Naive thymus-derived CD4-positive, alpha-beta T cell (primary cell): ENCODE results near the gene MMP2. TPM values are rescaled to one million over a fixed set of nuclear protein-coding genes. Genes with fewer than 3 reads are reported as not detected.
A peak's percentile ranks its signal among the peaks of the same experiment; 100 is the strongest.

ENCODE experiments used
- ATAC-seq: fragments of 150-1000 bp; cut with Tn5 transposase; 2 replicates; pipeline ENCODE4 v1.10.0; 2021; ENCODE audit warnings: mild to moderate bottlenecking, moderate library complexity
- CTCF ChIA-PET: fragments of 350-600 bp; sonication (Branson Sonifier 250); formaldehyde crosslinking; loops from one replicate; lab custom pipeline; 2021; ENCODE audit warnings: antibody characterized with exemption; lab: Charles Lee
- POLR2A ChIA-PET: fragments of 350-600 bp; sonication (Branson Sonifier 250); formaldehyde crosslinking; loops from one replicate; lab custom pipeline; 2021; ENCODE audit warnings: antibody characterized with exemption, inconsistent platforms; lab: Charles Lee
- DNase-seq, 9 donors: peaks; one replicate each; pipeline versions ENCODE4 v3.0.0 to v3.0.0-alpha.2; 2020 to 2022; ENCODE audit warnings: mixed read lengths in 1 of 9
- H3K27ac ChIP-seq: one replicate; pipeline ENCODE4 v1.7.0; 2013; ENCODE audit warnings: mild to moderate bottlenecking, low read depth, low read length, moderate library complexity
- H3K27me3 ChIP-seq, 2 donors: one replicate each; pipeline ENCODE4 v1.7.0; 2013; ENCODE audit warnings: low read length in 2 of 2, mild to moderate bottlenecking in 2 of 2, moderate library complexity in 2 of 2; ENCODE audit not compliant: control insufficient read depth in 2 of 2, insufficient read depth in 2 of 2
- H3K36me3 ChIP-seq, 3 experiments: 1 replicate in 2 of 3; 2 replicates in 1 of 3; pipeline ENCODE4 v1.7.0; 2013; ENCODE audit warnings: low read length in 3 of 3, mild to moderate bottlenecking in 3 of 3, moderate library complexity in 1 of 3; ENCODE audit not compliant: insufficient read depth in 3 of 3, control insufficient read depth in 2 of 3
- H3K4me1 ChIP-seq, 2 donors: one replicate each; pipeline ENCODE4 v1.7.0; 2013; ENCODE audit warnings: low read length in 2 of 2, mild to moderate bottlenecking in 2 of 2, moderate library complexity in 1 of 2; ENCODE audit not compliant: control insufficient read depth in 2 of 2, insufficient read depth in 2 of 2
- H3K4me3 ChIP-seq: 2 replicates; pipeline ENCODE4 v1.7.0; 2013; ENCODE audit warnings: mild to moderate bottlenecking, low read length
- H3K9me3 ChIP-seq, 3 experiments: 1 replicate in 2 of 3; 2 replicates in 1 of 3; pipeline ENCODE4 v1.7.0; 2013; ENCODE audit warnings: low read length in 3 of 3; ENCODE audit not compliant: control insufficient read depth in 2 of 3
- H3K27ac Mint-ChIP-seq, 9 donors: one replicate each; pipeline ENCODE4 v1.8.0; 2020 to 2022; ENCODE audit warnings: mixed read lengths in 9 of 9, mild to moderate bottlenecking in 8 of 9, moderate library complexity in 5 of 9, inconsistent platforms in 2 of 9
- H3K27me3 Mint-ChIP-seq, 5 donors: one replicate each; pipeline ENCODE4 v1.8.0; 2021 to 2022; ENCODE audit warnings: mixed read lengths in 5 of 5, mild to moderate bottlenecking in 1 of 5
- H3K36me3 Mint-ChIP-seq, 5 donors: one replicate each; pipeline ENCODE4 v1.8.0; 2020 to 2022; ENCODE audit warnings: mixed read lengths in 5 of 5, mild to moderate bottlenecking in 3 of 5, inconsistent platforms in 1 of 5
- H3K4me1 Mint-ChIP-seq, 7 donors: one replicate each; pipeline ENCODE4 v1.8.0; 2020 to 2022; ENCODE audit warnings: mixed read lengths in 7 of 7, mild to moderate bottlenecking in 3 of 7, inconsistent platforms in 1 of 7
- H3K4me3 Mint-ChIP-seq, 10 donors: one replicate each; pipeline ENCODE4 v1.8.0; 2020 to 2022; ENCODE audit warnings: mild to moderate bottlenecking in 10 of 10, mixed read lengths in 10 of 10, moderate library complexity in 6 of 10, inconsistent platforms in 2 of 10
- H3K9me3 Mint-ChIP-seq, 11 donors: one replicate each; pipeline ENCODE4 v1.8.0; 2020 to 2022; ENCODE audit warnings: mixed read lengths in 11 of 11, mild to moderate bottlenecking in 4 of 11, inconsistent platforms in 1 of 11, moderate library complexity in 1 of 11
- intact Hi-C, 2 donors: fragments of 100-400 bp; cut with micrococcal nuclease; formaldehyde crosslinking; loops; one replicate each; pipeline ENCODE4 v1.15.1; 2023
- polyA plus RNA-seq, 2 donors: library from polyadenylated mRNA; unstranded; fragments of 300-500 nt; fragmentation: Illumina TruSeq; gene quantifications; one replicate each; pipeline ENCODE4 v1.2.3, GENCODE V29; 2021
- total RNA-seq, 6 experiments: library from RNA in 5 of 6; stranded (reverse) in 5 of 6; gene quantifications; 1 replicate in 5 of 6; 2 replicates in 1 of 6; pipeline ENCODE4 v1.2.3 and lab custom pipeline; 2021 to 2026

Gene MMP2
- total and polyA plus RNA-seq, 7 experiments from 2014 or later = 0.51 to 0.59 (median 0.58) TPM; not detected in 3

- Histone ChIP-seq H3K4me3 (no peak overlapping the region), H3K9me3 (no peaks in the 10 kb centered on the region), H3K27me3 (no peaks in the 10 kb centered on the region), H3K36me3 (no peaks in the 10 kb centered on the region), H3K4me1 (no peaks in the 10 kb centered on the region), H3K27ac (no peak overlapping the region)
- Mint-ChIP-seq H3K27me3 (peaks cover 1 to 22% (median 12%) of the 10 kb centered on the region in 5 donors), H3K27ac (no peak overlapping the region), H3K9me3 (peaks cover 0 to 3% (median 0%) of the 10 kb centered on the region in 11 donors), H3K4me1 (no peaks in the 10 kb centered on the region), H3K36me3 (no peaks in the 10 kb centered on the region), H3K4me3 (no peak overlapping the region)
- ChIA-PET CTCF (no interaction called here), POLR2A (no interaction called here)
- intact Hi-C loops = no loop called here
- no peak for DNase-seq
- no peak for ATAC-seq
Measured at GRCh38 chr16:55438281-55438680, 40.7 kb upstream of the MMP2 start.

GRCh38 chr16:55439101-55439690 is 39.8 kb upstream of the MMP2 start:
- Mint-ChIP-seq H3K4me1 (no peaks in the 10 kb centered on the region), H3K4me3 (no peak overlapping the region), H3K36me3 (no peaks in the 10 kb centered on the region), H3K27ac (no peak overlapping the region), H3K27me3 (peaks cover 0 to 22% (median 12%) of the 10 kb centered on the region in 5 donors), H3K9me3 (peaks cover 0 to 3% (median 0%) of the 10 kb centered on the region in 11 donors)
- Histone ChIP-seq H3K4me1 (no peaks in the 10 kb centered on the region), H3K4me3 (no peak overlapping the region), H3K36me3 (no peaks in the 10 kb centered on the region), H3K27ac (no peak overlapping the region), H3K9me3 (no peaks in the 10 kb centered on the region), H3K27me3 (no peaks in the 10 kb centered on the region)
- ATAC-seq (no peak), DNase-seq (no peak)
- ChIA-PET CTCF (no interaction called here), POLR2A (no interaction called here)
- intact Hi-C loops = no loop called here

- Mint-ChIP-seq H3K4me3 (no peak overlapping the region), H3K27me3 (peaks cover 0 to 11% (median 0%) of the 10 kb centered on the region in 5 donors), H3K4me1 (peaks cover 0 to 5% (median 0%) of the 10 kb centered on the region in 7 donors), H3K36me3 (no peaks in the 10 kb centered on the region), H3K27ac (no peak overlapping the region), H3K9me3 (no peaks in the 10 kb centered on the region)
- POLR2A ChIA-PET = no interaction called here
- ATAC-seq (no peak), DNase-seq (no peak)
- Histone ChIP-seq H3K27ac (no peak overlapping the region), H3K36me3 (no peaks in the 10 kb centered on the region), H3K4me1 (no peaks in the 10 kb centered on the region), H3K27me3 (no peaks in the 10 kb centered on the region), H3K9me3 (no peaks in the 10 kb centered on the region), H3K4me3 (no peak overlapping the region)
- intact Hi-C loops = no loop called here
- CTCF ChIA-PET = no interaction called here
Measured at GRCh38 chr16:55443434-55444346, 35.3 kb upstream of the MMP2 start.

- H3K4me3 ChIP-seq = no peak overlapping the region
- CTCF ChIA-PET = no interaction called here
- Mint-ChIP-seq H3K27me3 (peaks cover 0 to 11% (median 0%) of the 10 kb centered on the region in 5 donors), H3K27ac (no peak overlapping the region), H3K4me3 (no peak overlapping the region), H3K9me3 (no peaks in the 10 kb centered on the region), H3K36me3 (no peaks in the 10 kb centered on the region), H3K4me1 (peaks cover 0 to 5% (median 0%) of the 10 kb centered on the region in 7 donors)
- POLR2A ChIA-PET = no interaction called here
- DNase-seq (no peak), ATAC-seq (peak; percentile 89)
- H3K9me3 ChIP-seq = no peaks in the 10 kb centered on the region
- no peak overlapping the region for H3K27ac ChIP-seq
- no peaks in the 10 kb centered on the region for H3K27me3 ChIP-seq
- H3K4me1 ChIP-seq = no peaks in the 10 kb centered on the region
- intact Hi-C loops = no loop called here
- H3K36me3 ChIP-seq = no peaks in the 10 kb centered on the region
Measured at GRCh38 chr16:55444754-55445485, 34.1 kb upstream of the MMP2 start.

- Histone ChIP-seq H3K27ac (no peak overlapping the region), H3K9me3 (no peaks in the 10 kb centered on the region), H3K4me1 (no peaks in the 10 kb centered on the region), H3K27me3 (no peaks in the 10 kb centered on the region), H3K4me3 (no peak overlapping the region), H3K36me3 (no peaks in the 10 kb centered on the region)
- DNase-seq (no peak), ATAC-seq (no peak)
- no peak overlapping the region for H3K4me3 Mint-ChIP-seq
- ChIA-PET POLR2A (no interaction called here), CTCF (interaction anchor here (1.0 kb wide), 1 partner anchor 18 kb away, joined by 3 read pairs; no protein-coding TSS in a partner anchor)
- peaks cover 0 to 7% (median 0%) of the 10 kb centered on the region in 5 donors for H3K27me3 Mint-ChIP-seq
- H3K36me3 Mint-ChIP-seq = no peaks in the 10 kb centered on the region
- H3K4me1 Mint-ChIP-seq = peaks cover 0 to 5% (median 0%) of the 10 kb centered on the region in 7 donors
- H3K9me3 Mint-ChIP-seq = no peaks in the 10 kb centered on the region
- intact Hi-C loops = no loop called here
- no peak overlapping the region for H3K27ac Mint-ChIP-seq
Measured at GRCh38 chr16:55447231-55447630, 31.8 kb upstream of the MMP2 start.

- DNase-seq (no peak), ATAC-seq (no peak)
- Mint-ChIP-seq H3K27me3 (peaks cover 0 to 6% (median 0%) of the 10 kb centered on the region in 5 donors), H3K36me3 (no peaks in the 10 kb centered on the region), H3K4me1 (peaks cover 0 to 4% (median 0%) of the 10 kb centered on the region in 7 donors), H3K27ac (no peak overlapping the region), H3K4me3 (no peak overlapping the region), H3K9me3 (peaks cover 0 to 4% (median 0%) of the 10 kb centered on the region in 11 donors)
- intact Hi-C loops = no loop called here
- H3K4me1 ChIP-seq = no peaks in the 10 kb centered on the region
- H3K27ac ChIP-seq = no peak overlapping the region
- H3K27me3 ChIP-seq = no peaks in the 10 kb centered on the region
- CTCF ChIA-PET = no interaction called here
- H3K4me3 ChIP-seq = no peak overlapping the region
- H3K9me3 ChIP-seq = no peaks in the 10 kb centered on the region
- H3K36me3 ChIP-seq = no peaks in the 10 kb centered on the region
- POLR2A ChIA-PET = no interaction called here
Measured at GRCh38 chr16:55452996-55453395, 26.0 kb upstream of the MMP2 start.
